ENCODE measurements around the gene TMEM243.

The TMEM243 gene

DNA sequence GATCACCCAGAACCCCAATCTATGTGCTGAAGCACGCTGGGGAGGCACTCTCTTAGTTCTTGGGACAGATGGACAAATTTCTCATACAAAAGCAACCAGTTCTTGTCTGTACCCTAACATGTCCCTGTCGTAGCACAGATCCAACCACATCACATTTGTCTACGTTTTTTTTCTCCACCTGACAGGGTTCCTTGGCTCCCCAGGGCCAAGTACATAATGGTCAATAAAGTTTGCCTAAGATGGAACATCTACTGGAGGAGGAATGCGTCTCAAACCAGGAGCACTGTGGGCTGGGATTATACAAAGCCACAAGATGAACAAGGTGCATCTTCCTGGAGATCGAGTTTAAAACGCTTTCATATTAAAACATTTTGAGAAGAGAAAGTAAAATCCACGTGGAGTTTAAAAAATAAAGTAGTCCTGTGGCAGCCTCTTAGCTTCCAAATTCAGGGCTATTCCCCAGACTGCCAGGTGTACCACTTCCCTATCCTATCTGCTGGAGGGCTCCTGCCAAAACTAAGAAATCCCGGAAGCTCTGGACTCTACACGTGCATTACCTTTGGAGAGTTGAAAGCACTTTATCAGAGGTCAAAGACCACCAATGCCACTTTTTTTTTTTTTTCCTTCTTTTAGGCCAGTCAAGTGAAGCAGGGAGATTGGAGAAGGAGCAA is 1.4 kb downstream of the TMEM243 start:
- DNase-seq (ENCODE audit: extremely low read depth, low read depth): no peak
- TF ChIP-seq, protein P1, sequence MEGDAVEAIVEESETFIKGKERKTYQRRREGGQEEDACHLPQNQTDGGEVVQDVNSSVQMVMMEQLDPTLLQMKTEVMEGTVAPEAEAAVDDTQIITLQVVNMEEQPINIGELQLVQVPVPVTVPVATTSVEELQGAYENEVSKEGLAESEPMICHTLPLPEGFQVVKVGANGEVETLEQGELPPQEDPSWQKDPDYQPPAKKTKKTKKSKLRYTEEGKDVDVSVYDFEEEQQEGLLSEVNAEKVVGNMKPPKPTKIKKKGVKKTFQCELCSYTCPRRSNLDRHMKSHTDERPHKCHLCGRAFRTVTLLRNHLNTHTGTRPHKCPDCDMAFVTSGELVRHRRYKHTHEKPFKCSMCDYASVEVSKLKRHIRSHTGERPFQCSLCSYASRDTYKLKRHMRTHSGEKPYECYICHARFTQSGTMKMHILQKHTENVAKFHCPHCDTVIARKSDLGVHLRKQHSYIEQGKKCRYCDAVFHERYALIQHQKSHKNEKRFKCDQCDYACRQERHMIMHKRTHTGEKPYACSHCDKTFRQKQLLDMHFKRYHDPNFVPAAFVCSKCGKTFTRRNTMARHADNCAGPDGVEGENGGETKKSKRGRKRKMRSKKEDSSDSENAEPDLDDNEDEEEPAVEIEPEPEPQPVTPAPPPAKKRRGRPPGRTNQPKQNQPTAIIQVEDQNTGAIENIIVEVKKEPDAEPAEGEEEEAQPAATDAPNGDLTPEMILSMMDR (IDR thresholded peaks at IDR 0.05; ENCODE audit: low read depth, low read length): no peak

DNA sequence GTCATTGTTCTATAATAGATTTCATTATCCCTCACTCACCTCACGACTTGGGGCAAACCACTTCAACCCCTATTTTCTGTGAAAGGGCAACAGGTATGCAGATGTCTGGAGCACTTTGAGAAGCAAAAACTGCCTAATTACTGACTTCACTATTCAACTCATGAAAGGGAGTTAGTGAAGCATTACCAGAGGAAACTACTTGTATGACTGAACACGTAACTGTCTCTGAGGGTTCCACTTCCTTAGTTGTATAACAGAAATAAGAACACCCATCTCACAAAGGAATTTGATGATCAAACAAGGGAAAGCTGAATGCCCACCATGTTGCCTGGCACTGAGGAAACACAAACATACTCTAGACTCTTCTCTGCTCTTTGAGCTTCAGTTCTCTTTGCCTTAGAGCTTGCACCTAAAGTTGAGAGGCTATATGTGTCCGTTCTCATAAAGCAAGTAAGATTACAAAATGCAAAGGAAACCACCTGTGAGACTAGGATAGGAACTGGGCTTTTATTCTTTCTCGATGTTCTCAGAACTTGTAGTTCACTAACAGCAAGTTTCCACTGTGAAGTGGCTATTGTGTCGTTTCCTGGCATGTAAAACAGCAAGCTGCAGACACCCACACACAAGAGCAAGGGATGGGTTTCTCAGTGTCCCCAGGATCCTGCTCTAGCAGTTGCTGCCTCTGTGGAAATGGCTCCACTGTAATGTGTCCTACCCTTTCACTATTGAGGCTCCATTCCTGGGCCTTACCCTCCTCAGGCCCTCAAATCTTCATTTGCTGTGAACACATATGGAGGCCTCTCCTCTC is 2.6 kb downstream of the TMEM243 start:
- no peak for DNase-seq (ENCODE audit: extremely low read depth, low read depth)
- TF ChIP-seq, protein P1 (IDR thresholded peaks at IDR 0.05; ENCODE audit: low read depth, low read length): no peak

DNA sequence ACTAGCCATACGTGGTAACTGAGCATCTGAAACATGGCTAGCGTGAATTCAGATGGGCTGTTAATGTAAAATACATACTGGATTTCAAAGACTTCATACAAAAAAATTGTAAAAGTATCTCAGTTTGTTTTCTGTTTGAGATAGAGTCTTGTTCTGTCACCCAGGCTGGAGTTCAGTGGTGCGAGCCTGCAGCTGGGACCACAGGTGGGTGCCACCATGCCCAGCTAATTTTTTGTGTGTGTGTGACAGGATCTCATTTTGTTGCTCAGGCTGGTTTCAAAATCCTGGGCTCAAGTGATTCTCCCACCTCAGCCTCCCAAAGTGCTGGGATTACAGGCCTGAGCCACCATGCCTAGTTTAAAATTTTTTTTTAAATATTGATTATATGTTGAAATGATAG is 4.5 kb downstream of the TMEM243 start:
- TF ChIP-seq, protein P1 (IDR thresholded peaks at IDR 0.05; ENCODE audit: low read depth, low read length): no peak
- DNase-seq (ENCODE audit: extremely low read depth, low read depth): no peak

DNA sequence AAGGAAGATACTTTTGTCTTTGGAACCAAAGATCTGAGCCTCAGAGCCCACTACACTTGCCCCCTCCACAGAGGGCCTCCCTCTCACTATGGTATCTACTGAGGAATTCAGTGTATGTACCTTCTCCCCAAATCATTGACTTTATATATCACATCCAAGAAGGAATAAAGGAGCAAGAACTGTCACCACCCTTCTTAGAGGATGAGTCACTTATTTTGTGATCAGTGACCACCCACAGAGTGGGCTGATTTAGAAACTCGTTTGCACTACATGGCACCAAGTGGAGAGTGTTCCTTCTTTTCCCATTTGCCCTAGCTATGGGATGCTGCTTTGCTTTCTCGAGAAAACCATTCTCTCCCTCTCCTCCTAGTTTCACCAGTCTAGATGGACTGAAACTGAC is 5.7 kb downstream of the TMEM243 start:
- TF ChIP-seq, protein P1 (IDR thresholded peaks at IDR 0.05; ENCODE audit: low read depth, low read length): no peak
- no peak for DNase-seq (ENCODE audit: extremely low read depth, low read depth)

DNA sequence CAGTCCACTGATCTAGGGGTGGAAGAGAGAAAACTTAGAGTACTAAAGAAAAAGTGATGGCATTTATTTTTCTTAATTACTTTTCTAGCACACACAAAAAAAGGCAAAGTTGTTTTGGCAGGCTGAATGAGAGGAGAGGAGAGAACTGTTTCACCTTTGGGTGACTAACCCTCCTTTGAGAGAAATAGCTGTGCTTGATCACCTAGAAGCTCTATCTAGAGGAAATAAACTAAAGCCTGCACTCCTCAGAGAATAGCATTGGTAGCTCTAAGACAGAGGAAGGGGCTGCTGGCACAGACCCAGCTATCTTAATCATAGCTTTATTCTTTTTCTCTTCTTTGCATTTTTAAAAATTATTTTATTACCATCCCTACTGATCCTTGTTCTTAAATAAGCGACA is 6.3 kb downstream of the TMEM243 start:
- no peak for DNase-seq (ENCODE audit: extremely low read depth, low read depth)

DNA sequence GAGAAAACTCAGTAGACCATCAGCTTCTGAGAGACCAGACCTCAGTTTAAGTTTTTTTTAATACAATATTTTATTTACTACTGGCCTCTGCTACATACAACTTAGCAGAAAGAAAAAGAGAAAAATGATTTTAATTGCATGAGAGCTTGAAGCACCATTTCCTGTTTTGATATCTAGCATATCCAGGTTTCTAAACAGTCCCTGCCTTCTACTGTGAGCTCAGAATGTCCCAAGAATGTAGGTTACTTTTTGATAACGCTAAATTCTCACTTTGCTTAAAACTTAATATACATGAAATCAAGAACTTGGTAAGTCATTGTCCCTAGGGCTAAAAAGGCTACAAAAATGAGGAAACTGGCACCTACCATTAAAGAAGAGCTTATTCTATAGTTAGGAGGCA is 7.0 kb downstream of the TMEM243 start:
- TF ChIP-seq, protein P1 (IDR thresholded peaks at IDR 0.05; ENCODE audit: low read depth, low read length): no peak
- no peak for DNase-seq (ENCODE audit: extremely low read depth, low read depth)

More for the DNA sequence above, 6.3 kb downstream of the TMEM243 start:
- TF ChIP-seq, protein P1 (IDR thresholded peaks at IDR 0.05; ENCODE audit: low read depth, low read length): no peak

DNA sequence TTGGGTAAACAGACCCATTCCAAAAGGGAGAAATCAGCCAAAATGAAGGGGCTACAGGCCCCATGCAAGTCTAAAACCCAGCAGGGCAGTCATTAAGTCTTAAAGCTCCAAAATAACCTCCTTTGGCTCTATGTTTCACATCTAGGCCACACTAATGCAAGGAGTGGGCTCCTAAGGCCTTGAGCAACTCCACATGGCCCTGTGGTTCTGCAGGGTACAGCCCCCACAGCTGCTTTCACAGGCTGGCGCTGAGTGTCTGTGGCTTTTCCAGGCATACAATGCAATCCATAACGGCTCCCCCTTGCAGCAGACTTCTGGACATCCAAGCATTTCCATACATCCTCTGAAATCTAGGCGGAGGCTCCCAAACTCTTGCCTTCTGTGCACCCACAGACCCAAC is 9.0 kb downstream of the TMEM243 start:
- TF ChIP-seq, protein P1 (IDR thresholded peaks at IDR 0.05; ENCODE audit: low read depth, low read length): no peak
- DNase-seq (ENCODE audit: extremely low read depth, low read depth): no peak
